MCF 10A (cell line): ENCODE data around the gene WNT3. TPM values are rescaled to one million over a fixed set of nuclear protein-coding genes. Genes with fewer than 3 reads are reported as not detected.

Experiments used
- BruUV-seq: library from RNA; stranded (reverse); fragments of 400-500 nt; replicated peaks from 2 replicates; lab custom pipeline; 2021; lab: Mats Ljungman, UMichigan
- CTCF ChIA-PET: fragments of 300-600 bp; sonication (Branson Sonifier 250); formaldehyde crosslinking; extraction: SDS; loops from one replicate; lab custom pipeline; 2021; ENCODE audit warnings: antibody characterized with exemption, inconsistent platforms; lab: Yijun Ruan, JAX
- POLR2A ChIA-PET: fragments of 300-600, 350-650 bp; sonication (Branson Sonifier 250); formaldehyde crosslinking; extraction: SDS; loops from one replicate; lab custom pipeline; 2020; ENCODE audit warnings: antibody characterized with exemption, inconsistent platforms; lab: Yijun Ruan, JAX
- DNase-seq: peaks from one replicate; pipeline ENCODE4 v3.0.0-alpha.2; 2018; ENCODE audit not compliant: unreplicated experiment
- H3K27ac Mint-ChIP-seq: one replicate; pipeline ENCODE4 v1.8.0; 2022; ENCODE audit warnings: mild to moderate bottlenecking, low read depth, mixed read lengths; ENCODE audit not compliant: unreplicated experiment
- H3K27me3 Mint-ChIP-seq: one replicate; pipeline ENCODE4 v1.8.0; 2022; ENCODE audit warnings: mixed read lengths; ENCODE audit not compliant: insufficient read depth, unreplicated experiment
- H3K36me3 Mint-ChIP-seq: one replicate; pipeline ENCODE4 v1.8.0; 2022; ENCODE audit warnings: mild to moderate bottlenecking, moderate library complexity, mixed read lengths; ENCODE audit not compliant: insufficient read depth, unreplicated experiment
- H3K4me1 Mint-ChIP-seq: one replicate; pipeline ENCODE4 v1.8.0; 2022; ENCODE audit warnings: mixed read lengths; ENCODE audit not compliant: insufficient read depth, unreplicated experiment
- H3K4me3 Mint-ChIP-seq: one replicate; pipeline ENCODE4 v1.8.0; 2022; ENCODE audit warnings: mild to moderate bottlenecking, moderate library complexity, mixed read lengths; ENCODE audit not compliant: unreplicated experiment
- H3K9me3 Mint-ChIP-seq: one replicate; pipeline ENCODE4 v1.8.0; 2022; ENCODE audit warnings: mixed read lengths; ENCODE audit not compliant: unreplicated experiment
- intact Hi-C: fragments of 100-400 bp; cut with micrococcal nuclease; formaldehyde crosslinking; loops from 2 replicates; pipeline ENCODE4 v1.14.1; 2022
- total RNA-seq: library from RNA; stranded (reverse); gene quantifications from 2 replicates; pipeline ENCODE4 v1.2.3, GENCODE V29; 2022
- TF ChIP-seq, protein P1 (sequence below): fragments of 200-600 bp; IDR thresholded peaks from one replicate; pipeline ENCODE4 v1.8.0; 2022; ENCODE audit warnings: antibody characterized with exemption, mild to moderate bottlenecking; ENCODE audit not compliant: unreplicated experiment

The WNT3 gene
- total RNA-seq, 1 experiment from 2014 or later, result 2.4 TPM

DNA sequence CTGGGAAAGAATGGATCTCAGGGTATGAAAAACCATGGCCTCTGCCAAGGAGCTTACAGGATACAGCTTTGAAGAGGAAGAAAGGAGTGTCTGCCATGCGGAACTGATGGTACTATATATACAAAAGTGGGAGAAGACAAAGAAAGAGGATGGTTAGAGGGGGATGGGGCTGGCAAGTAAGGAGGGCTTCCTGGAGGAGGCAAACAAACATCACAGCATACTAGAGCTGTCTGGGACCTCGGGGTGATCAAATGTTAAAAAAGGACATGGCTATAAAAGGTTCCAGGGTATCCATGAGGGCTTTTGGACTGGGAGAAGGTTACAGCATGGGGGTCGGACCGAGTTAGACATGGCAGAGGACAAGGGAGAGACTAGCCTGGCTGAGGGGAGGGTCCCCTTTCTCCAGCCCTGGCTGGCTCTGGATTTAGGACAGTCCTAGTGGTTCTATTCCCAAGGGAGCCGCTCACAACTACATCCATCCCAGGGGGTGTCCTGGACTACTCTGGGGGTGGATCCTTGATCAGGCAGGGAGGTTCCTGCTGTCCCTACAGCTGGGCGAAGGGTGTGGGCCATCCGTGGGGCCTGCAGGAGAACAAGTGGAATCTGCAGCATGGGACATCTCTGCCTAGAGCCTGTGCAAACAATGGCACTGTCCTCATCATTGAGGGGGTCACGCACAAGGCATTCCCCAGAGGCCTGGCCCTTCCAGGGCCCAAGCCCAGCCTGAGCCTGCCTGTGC, 45.1 kb upstream of the WNT3 start:
- peaks cover 41% of the 10 kb centered on the region for H3K27me3 Mint-ChIP-seq
- TF ChIP-seq, protein P1, sequence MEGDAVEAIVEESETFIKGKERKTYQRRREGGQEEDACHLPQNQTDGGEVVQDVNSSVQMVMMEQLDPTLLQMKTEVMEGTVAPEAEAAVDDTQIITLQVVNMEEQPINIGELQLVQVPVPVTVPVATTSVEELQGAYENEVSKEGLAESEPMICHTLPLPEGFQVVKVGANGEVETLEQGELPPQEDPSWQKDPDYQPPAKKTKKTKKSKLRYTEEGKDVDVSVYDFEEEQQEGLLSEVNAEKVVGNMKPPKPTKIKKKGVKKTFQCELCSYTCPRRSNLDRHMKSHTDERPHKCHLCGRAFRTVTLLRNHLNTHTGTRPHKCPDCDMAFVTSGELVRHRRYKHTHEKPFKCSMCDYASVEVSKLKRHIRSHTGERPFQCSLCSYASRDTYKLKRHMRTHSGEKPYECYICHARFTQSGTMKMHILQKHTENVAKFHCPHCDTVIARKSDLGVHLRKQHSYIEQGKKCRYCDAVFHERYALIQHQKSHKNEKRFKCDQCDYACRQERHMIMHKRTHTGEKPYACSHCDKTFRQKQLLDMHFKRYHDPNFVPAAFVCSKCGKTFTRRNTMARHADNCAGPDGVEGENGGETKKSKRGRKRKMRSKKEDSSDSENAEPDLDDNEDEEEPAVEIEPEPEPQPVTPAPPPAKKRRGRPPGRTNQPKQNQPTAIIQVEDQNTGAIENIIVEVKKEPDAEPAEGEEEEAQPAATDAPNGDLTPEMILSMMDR, result no peak
- POLR2A ChIA-PET, result no interaction called here
- intact Hi-C loops, result no loop called here
- no peak overlapping the region for H3K4me3 Mint-ChIP-seq
- H3K27ac Mint-ChIP-seq, result no peak overlapping the region
- BruUV-seq, result no TSS peak
- no peak for DNase-seq
- no peaks in the 10 kb centered on the region for H3K9me3 Mint-ChIP-seq
- H3K4me1 Mint-ChIP-seq, result no peaks in the 10 kb centered on the region
- CTCF ChIA-PET, result interaction anchor here (0.7 kb wide), 1 partner anchor 28 kb away, joined by 3 read pairs; no protein-coding TSS in a partner anchor
- H3K36me3 Mint-ChIP-seq, result no peaks in the 10 kb centered on the region

DNA sequence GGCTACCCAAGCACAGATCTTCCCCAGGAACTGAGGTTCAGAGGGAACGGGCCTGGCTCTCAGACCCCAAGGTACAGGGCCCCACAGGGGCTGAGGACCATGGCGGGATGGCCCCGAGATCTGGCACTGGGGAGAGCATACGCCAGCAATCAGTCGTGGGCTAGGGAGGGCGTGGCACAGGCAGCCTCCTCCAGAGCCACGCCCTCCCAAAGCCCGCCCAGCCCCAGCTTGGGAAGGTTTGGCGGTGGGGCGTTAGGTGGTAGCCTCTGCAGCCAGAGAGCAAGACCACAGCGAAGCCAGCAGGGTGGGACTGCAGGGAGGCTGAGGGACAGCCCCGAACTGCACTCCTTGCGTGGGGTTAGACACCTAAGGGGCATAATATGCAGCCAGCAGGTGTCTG, 44.5 kb upstream of the WNT3 start:
- DNase-seq, result no peak
- Mint-ChIP-seq H3K9me3 (no peaks in the 10 kb centered on the region), H3K27ac (no peak overlapping the region), H3K4me3 (no peak overlapping the region), H3K4me1 (no peaks in the 10 kb centered on the region), H3K27me3 (peaks cover 41% of the 10 kb centered on the region), H3K36me3 (no peaks in the 10 kb centered on the region)
- BruUV-seq, result no TSS peak
- ChIA-PET CTCF (no interaction called here), POLR2A (no interaction called here)
- intact Hi-C loops, result no loop called here
- TF ChIP-seq, protein P1, result no peak

DNA sequence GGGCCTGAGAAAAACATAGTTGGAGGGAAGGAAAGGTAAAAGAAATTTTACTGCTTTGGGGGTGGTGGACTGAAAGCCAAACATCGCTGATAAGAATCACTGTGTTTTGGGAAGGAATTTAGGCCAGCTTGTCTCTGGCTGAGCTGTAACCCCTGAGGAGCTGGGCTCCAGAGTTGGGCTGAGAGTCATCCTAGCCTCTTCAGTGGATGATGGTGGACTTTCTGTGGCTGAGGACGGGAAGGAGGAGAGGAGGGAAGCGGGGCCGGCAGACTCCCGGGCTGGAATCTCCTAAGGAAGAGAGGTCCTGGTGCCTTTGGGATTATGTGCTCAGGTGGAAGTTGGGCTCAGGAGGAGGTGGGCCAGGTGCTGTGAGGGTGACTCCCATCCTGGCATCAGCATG, 41.5 kb upstream of the WNT3 start:
- no peaks in the 10 kb centered on the region for H3K4me1 Mint-ChIP-seq
- peaks cover 17% of the 10 kb centered on the region for H3K27me3 Mint-ChIP-seq
- intact Hi-C loops, result no loop called here
- DNase-seq, result no peak
- H3K27ac Mint-ChIP-seq, result no peak overlapping the region
- CTCF ChIA-PET, result interaction anchor here (0.6 to 1.7 kb wide), 4 partner anchors 23 to 35 kb away, joined by 3 to 8 read pairs (median 4); no protein-coding TSS in a partner anchor
- no TSS peak for BruUV-seq
- no peaks in the 10 kb centered on the region for H3K9me3 Mint-ChIP-seq
- no peaks in the 10 kb centered on the region for H3K36me3 Mint-ChIP-seq
- TF ChIP-seq, protein P1, result no peak
- no peak overlapping the region for H3K4me3 Mint-ChIP-seq
- POLR2A ChIA-PET, result interaction anchor here (0.7 kb wide), 1 partner anchor 10 kb away, joined by 4 read pairs; no protein-coding TSS in a partner anchor

DNA sequence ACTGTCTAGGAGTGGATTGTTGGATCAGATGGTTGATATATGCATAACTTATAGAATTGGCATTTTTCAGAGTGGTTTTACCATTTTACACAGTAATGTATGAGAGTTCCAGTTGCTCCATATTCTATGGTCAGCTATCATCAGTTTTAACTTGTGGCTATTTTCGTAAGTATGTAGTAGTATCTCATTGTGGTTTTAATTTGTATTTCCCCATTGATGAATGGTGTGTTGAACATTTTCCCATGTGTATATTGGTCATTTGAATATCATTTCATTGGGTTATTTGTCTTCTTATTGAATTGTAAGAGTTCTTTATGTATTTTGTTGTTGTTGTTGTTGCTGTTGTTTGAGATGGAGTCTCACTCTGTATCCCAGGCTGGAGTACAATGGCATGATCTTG, 39.1 kb upstream of the WNT3 start:
- peaks cover 5% of the 10 kb centered on the region for H3K27me3 Mint-ChIP-seq
- no peaks in the 10 kb centered on the region for H3K36me3 Mint-ChIP-seq
- BruUV-seq, result no TSS peak
- intact Hi-C loops, result no loop called here
- no peaks in the 10 kb centered on the region for H3K9me3 Mint-ChIP-seq
- no peak overlapping the region for H3K4me3 Mint-ChIP-seq
- ChIA-PET CTCF (interaction anchor here (1.0 kb wide), 1 partner anchor 44 kb away, joined by 3 read pairs; no protein-coding TSS in a partner anchor), POLR2A (no interaction called here)
- no peaks in the 10 kb centered on the region for H3K4me1 Mint-ChIP-seq
- H3K27ac Mint-ChIP-seq, result no peak overlapping the region
- no peak for DNase-seq
- TF ChIP-seq, protein P1, result no peak
